MM.1S (cell line): ENCODE data around the gene ZNF710.
"Not testable (repeated sequence)": the region's sequence is repeated elsewhere in the genome, so short reads cannot be mapped to it uniquely, and the experiment has no call there.

Source experiments
- DNase-seq: peaks from one replicate; pipeline ENCODE4 v3.0.0-alpha.2; 2015
- H2AFZ ChIP-seq: fragments of 300-600 bp; sonication (generic); 2 replicates; pipeline ENCODE4 v1.6.0; 2016; ENCODE audit warnings: antibody characterized with exemption, low read length
- H3F3A ChIP-seq: fragments of 300-600 bp; sonication (generic); 2 replicates; pipeline ENCODE4 v1.6.1; 2016; ENCODE audit warnings: mild to moderate bottlenecking, antibody characterized with exemption, low read length, moderate library complexity, mixed read lengths; ENCODE audit not compliant: insufficient read depth
- H3K27ac ChIP-seq: fragments of 300-600 bp; sonication (generic); 2 replicates; pipeline ENCODE4 v1.5.1; 2016; ENCODE audit warnings: mild to moderate bottlenecking, low read length
- H3K27me3 ChIP-seq: fragments of 300-600 bp; sonication (generic); replicated peaks from 2 replicates; pipeline ENCODE4 v1.6.0; 2016; ENCODE audit warnings: low read length; ENCODE audit not compliant: insufficient read depth
- H3K36me3 ChIP-seq: fragments of 300-600 bp; sonication (generic); replicated peaks from 2 replicates; pipeline ENCODE4 v1.6.1; 2016; ENCODE audit warnings: mild to moderate bottlenecking, low read length, mixed read lengths; ENCODE audit not compliant: insufficient read depth
- H3K4me1 ChIP-seq: fragments of 300-600 bp; sonication (generic); 2 replicates; pipeline ENCODE4 v1.6.1; 2016; ENCODE audit warnings: low read length, mixed read lengths
- H3K4me2 ChIP-seq: fragments of 300-600 bp; sonication (generic); 2 replicates; pipeline ENCODE4 v1.6.0; 2016; ENCODE audit warnings: low read depth, low read length
- H3K4me3 ChIP-seq: fragments of 300-600 bp; sonication (generic); 2 replicates; pipeline ENCODE4 v1.5.1; 2016; ENCODE audit warnings: low read length, mixed read lengths
- H3K79me2 ChIP-seq: fragments of 300-600 bp; sonication (generic); 2 replicates; pipeline ENCODE4 v1.6.1; 2016; ENCODE audit warnings: mixed run types, low read length, mixed read lengths
- H3K9ac ChIP-seq: fragments of 300-600 bp; sonication (generic); 2 replicates; pipeline ENCODE4 v1.6.1; 2016; ENCODE audit warnings: low read length, mixed read lengths
- H3K9me2 ChIP-seq: fragments of 300-600 bp; sonication (generic); replicated peaks from 2 replicates; pipeline ENCODE4 v1.6.1; 2016; ENCODE audit warnings: mild to moderate bottlenecking, low read length, mixed read lengths; ENCODE audit not compliant: insufficient read depth
- H3K9me3 ChIP-seq: fragments of 300-600 bp; sonication (generic); replicated peaks from 2 replicates; pipeline ENCODE4 v1.6.1; 2016; ENCODE audit warnings: mild to moderate bottlenecking, low read length, mixed read lengths; ENCODE audit not compliant: insufficient read depth
- H4K20me1 ChIP-seq: fragments of 300-600 bp; sonication (generic); 2 replicates; pipeline ENCODE4 v1.6.1; 2016; ENCODE audit warnings: mild to moderate bottlenecking, low read length, moderate library complexity, mixed read lengths; ENCODE audit not compliant: insufficient read depth
- EZH2 ChIP-seq: fragments of 300-600 bp; sonication (generic); optimal IDR thresholded peaks from 2 replicates; pipeline ENCODE3; 2017; ENCODE audit warnings: low read depth, mild to moderate bottlenecking, antibody characterized with exemption, low read length, mixed read lengths
- EZH2phosphoT487 ChIP-seq: fragments of 300-600 bp; sonication (generic); IDR thresholded peaks from 2 replicates; pipeline ENCODE4 v1.6.1; 2018; ENCODE audit warnings: antibody characterized with exemption, low read length
- TF ChIP-seq, protein P1 (sequence below): fragments of 300-600 bp; sonication (generic); IDR thresholded peaks from 2 replicates; pipeline ENCODE4 v1.5.1; 2016; ENCODE audit warnings: antibody characterized with exemption, low read length, mixed read lengths

The ZNF710 gene

DNA sequence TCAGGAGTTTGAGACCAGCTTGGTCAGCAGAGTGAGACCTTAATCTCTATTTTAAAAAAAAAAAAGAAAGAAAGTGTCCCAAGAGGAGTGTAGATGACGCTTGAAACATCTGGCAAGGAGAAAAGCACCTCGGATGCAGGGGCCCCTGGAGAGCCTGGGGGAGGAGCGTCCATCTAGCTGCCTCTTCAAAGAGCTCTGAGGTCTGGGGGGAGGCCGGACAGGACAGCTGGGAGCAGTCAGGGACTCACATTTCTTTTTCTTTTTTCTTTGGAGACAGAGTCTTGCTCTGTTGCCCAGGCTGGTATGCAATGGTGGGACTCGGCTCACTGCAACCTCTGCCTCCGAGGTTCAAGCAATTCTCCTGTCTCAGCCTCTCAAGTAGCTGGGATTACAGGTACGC, 104.4 kb downstream of the ZNF710 start:
- Histone ChIP-seq H3K79me2 (peaks cover 25% of the 10 kb centered on the region), H3K27ac (no peak overlapping the region), H3K4me3 (no peak overlapping the region), H3K9ac (no peak overlapping the region), H3K4me2 (no peak overlapping the region), H3F3A (peaks cover 20% of the 10 kb centered on the region), H3K27me3 (no peaks in the 10 kb centered on the region), H3K36me3 (no peaks in the 10 kb centered on the region), H2AFZ (no peak overlapping the region), H3K9me3 (no peaks in the 10 kb centered on the region), H4K20me1 (no peaks in the 10 kb centered on the region), H3K4me1 (peaks cover 13% of the 10 kb centered on the region), H3K9me2 (no peaks in the 10 kb centered on the region)
- no peak for DNase-seq
- TF ChIP-seq EZH2 (no peak), EZH2phosphoT487 (no peak)
- TF ChIP-seq, protein P1, sequence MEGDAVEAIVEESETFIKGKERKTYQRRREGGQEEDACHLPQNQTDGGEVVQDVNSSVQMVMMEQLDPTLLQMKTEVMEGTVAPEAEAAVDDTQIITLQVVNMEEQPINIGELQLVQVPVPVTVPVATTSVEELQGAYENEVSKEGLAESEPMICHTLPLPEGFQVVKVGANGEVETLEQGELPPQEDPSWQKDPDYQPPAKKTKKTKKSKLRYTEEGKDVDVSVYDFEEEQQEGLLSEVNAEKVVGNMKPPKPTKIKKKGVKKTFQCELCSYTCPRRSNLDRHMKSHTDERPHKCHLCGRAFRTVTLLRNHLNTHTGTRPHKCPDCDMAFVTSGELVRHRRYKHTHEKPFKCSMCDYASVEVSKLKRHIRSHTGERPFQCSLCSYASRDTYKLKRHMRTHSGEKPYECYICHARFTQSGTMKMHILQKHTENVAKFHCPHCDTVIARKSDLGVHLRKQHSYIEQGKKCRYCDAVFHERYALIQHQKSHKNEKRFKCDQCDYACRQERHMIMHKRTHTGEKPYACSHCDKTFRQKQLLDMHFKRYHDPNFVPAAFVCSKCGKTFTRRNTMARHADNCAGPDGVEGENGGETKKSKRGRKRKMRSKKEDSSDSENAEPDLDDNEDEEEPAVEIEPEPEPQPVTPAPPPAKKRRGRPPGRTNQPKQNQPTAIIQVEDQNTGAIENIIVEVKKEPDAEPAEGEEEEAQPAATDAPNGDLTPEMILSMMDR, result no peak

DNA sequence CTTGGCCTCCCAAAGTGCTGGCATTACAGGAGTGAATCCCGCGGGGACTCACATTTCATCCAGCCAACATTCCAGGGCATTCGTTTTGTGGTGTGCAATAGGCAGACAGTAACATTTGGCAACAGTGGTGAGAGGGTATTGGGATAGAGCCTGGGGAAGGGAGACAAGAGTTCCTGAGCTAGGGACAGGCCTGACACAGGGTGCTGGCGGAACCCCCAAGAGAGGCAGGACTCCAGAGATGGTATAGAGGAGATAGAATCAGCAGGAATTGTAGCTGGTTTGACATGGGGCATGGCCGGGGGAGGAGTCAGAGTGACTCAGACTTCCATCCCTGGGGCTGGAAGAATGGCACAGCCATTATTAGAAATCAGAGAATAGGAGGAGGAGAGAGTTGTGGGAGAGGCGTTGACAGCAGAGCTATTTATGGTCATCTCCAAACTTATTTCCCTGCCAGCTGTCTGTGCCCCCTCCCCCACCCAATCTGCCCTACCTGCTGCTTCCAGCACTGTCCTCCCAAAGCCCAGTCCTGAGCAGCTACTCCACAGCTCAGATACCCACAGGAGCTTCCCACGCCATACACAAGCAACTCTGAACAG, 105.5 kb downstream of the ZNF710 start:
- H2AFZ ChIP-seq, result no peak overlapping the region
- H3K9me3 ChIP-seq, result no peaks in the 10 kb centered on the region
- no peak overlapping the region for H3K4me3 ChIP-seq
- H4K20me1 ChIP-seq, result no peaks in the 10 kb centered on the region
- no peak overlapping the region for H3K9ac ChIP-seq
- H3K36me3 ChIP-seq, result no peaks in the 10 kb centered on the region
- H3K79me2 ChIP-seq, result peaks cover 14% of the 10 kb centered on the region
- H3K9me2 ChIP-seq, result no peaks in the 10 kb centered on the region
- H3K27ac ChIP-seq, result no peak overlapping the region
- TF ChIP-seq EZH2phosphoT487 (no peak), EZH2 (no peak)
- TF ChIP-seq, protein P1, result no peak
- peaks cover 4% of the 10 kb centered on the region for H3K4me1 ChIP-seq
- no peak overlapping the region for H3K4me2 ChIP-seq
- peaks cover 9% of the 10 kb centered on the region for H3F3A ChIP-seq
- H3K27me3 ChIP-seq, result no peaks in the 10 kb centered on the region
- no peak for DNase-seq

DNA sequence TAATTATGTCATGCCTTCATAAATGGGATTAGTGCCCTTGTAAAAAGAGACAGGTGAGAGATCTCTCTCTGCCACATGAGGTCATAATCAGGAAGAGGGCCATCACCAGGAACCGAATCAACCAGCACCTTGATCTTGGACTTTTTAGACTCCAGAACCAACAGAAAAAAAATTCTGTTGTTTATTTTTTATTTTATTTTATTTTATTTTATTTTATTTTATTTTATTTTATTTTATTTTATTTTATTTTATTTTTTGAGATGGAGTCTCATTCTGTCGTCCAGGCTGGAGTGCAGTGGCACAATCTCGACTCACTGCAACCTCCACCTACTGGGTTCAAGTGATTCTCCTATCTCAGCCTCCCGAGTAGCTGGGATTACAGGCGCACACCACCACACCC, 106.9 kb downstream of the ZNF710 start:
- not testable (repeated sequence) for H3K9ac ChIP-seq, H3K4me1 ChIP-seq, H3K27me3 ChIP-seq, H3K4me3 ChIP-seq, H2AFZ ChIP-seq, H3K4me2 ChIP-seq, H3K9me3 ChIP-seq, H3K9me2 ChIP-seq, H3K27ac ChIP-seq, H3F3A ChIP-seq, DNase-seq, H4K20me1 ChIP-seq, H3K36me3 ChIP-seq, H3K79me2 ChIP-seq

DNA sequence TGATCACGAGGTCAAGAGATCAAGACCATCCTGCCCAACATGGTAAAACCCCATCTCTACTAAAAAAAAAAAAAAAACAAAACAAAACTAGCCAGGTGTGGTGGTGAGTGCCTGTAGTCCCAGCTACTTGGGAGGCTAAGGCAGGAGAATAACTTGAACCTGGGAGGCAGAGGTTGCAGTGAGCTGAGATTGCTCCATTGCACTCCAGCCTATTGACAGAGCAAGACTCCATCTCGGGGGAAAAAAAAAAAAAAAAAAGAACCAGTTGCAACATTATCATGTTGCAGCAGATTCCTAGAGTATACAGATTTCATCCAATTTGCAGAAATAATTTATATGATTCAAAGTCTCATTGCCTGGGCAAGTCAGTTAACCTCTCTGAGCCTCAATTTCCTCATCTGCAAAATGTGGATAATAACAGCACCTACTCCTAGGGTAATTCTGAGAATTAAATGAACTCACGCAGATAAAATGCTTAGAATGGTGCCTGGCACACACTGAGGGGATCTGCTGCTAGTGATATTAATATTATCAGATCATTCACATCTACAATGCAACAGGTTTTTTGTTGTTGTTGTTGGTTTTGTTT, 108.1 kb downstream of the ZNF710 start:
- H3K9me2 ChIP-seq, H4K20me1 ChIP-seq, DNase-seq, H3F3A ChIP-seq, H3K4me1 ChIP-seq, H2AFZ ChIP-seq, H3K27ac ChIP-seq, H3K9me3 ChIP-seq, H3K27me3 ChIP-seq, H3K9ac ChIP-seq, H3K4me3 ChIP-seq, H3K4me2 ChIP-seq, H3K79me2 ChIP-seq, H3K36me3 ChIP-seq: not testable (repeated sequence)
